CD4-positive, alpha-beta T cell (primary cell): ENCODE data around the gene LYL1. TPM values are rescaled to one million over a fixed set of nuclear protein-coding genes. Genes with fewer than 3 reads are reported as not detected.

ENCODE experiments used
- ATAC-seq: fragments of 200-7000 bp; cut with Tn5 transposase; one replicate; pipeline ENCODE4 v1.10.0; 2022; ENCODE audit warnings: mild to moderate bottlenecking; ENCODE audit not compliant: poor library complexity
- CTCF ChIA-PET: fragments of 350-600 bp; sonication (Branson Sonifier 250); formaldehyde crosslinking; loops from one replicate; lab custom pipeline; 2021; ENCODE audit warnings: antibody characterized with exemption, inconsistent platforms; lab: Charles Lee
- POLR2A ChIA-PET: fragments of 350-600 bp; sonication (Branson Sonifier 250); formaldehyde crosslinking; loops from one replicate; lab custom pipeline; 2021; ENCODE audit warnings: antibody characterized with exemption, inconsistent platforms; lab: Charles Lee
- DNase-seq, 14 experiments: peaks; one replicate each; pipeline ENCODE4 v3.0.0-alpha.2; 2013 to 2020; ENCODE audit warnings: mixed read lengths in 2 of 14
- H3K27ac ChIP-seq, 2 donors: one replicate each; pipeline versions ENCODE4 v1.5.1 to v1.7.0; 2013; ENCODE audit warnings: low read length in 2 of 2, low read depth in 1 of 2, mild to moderate bottlenecking in 1 of 2
- H3K27me3 ChIP-seq, 2 experiments: 1 replicate in 1 of 2; 2 replicates in 1 of 2; pipeline versions ENCODE4 v1.6.1 to v1.7.0; 2013; ENCODE audit warnings: low read length in 2 of 2, control low read depth in 1 of 2, mild to moderate bottlenecking in 1 of 2, moderate library complexity in 1 of 2; ENCODE audit not compliant: insufficient read depth in 2 of 2, control insufficient read depth in 1 of 2
- H3K36me3 ChIP-seq: one replicate; pipeline ENCODE4 v1.6.1; 2013; ENCODE audit warnings: low read length, control low read depth; ENCODE audit not compliant: insufficient read depth
- H3K4me1 ChIP-seq: one replicate; pipeline ENCODE4 v1.6.1; 2013; ENCODE audit warnings: low read length, control low read depth; ENCODE audit not compliant: insufficient read depth
- H3K4me3 ChIP-seq: one replicate; pipeline ENCODE4 v1.5.1; 2013; ENCODE audit warnings: mild to moderate bottlenecking, low read length, moderate library complexity
- H3K9me3 ChIP-seq, 2 experiments: 1 replicate in 1 of 2; 2 replicates in 1 of 2; pipeline versions ENCODE4 v1.6.1 to v1.7.0; 2013; ENCODE audit warnings: low read length in 2 of 2, mild to moderate bottlenecking in 2 of 2, control low read depth in 1 of 2, moderate library complexity in 1 of 2; ENCODE audit not compliant: control insufficient read depth in 1 of 2, insufficient read depth in 1 of 2
- H3K27ac Mint-ChIP-seq: one replicate; pipeline ENCODE4 v1.8.0; 2020; ENCODE audit warnings: mixed read lengths
- H3K27me3 Mint-ChIP-seq: one replicate; pipeline ENCODE4 v1.8.0; 2021; ENCODE audit warnings: mixed read lengths
- H3K36me3 Mint-ChIP-seq: one replicate; pipeline ENCODE4 v1.8.0; 2021; ENCODE audit warnings: low read depth, mixed read lengths
- H3K4me1 Mint-ChIP-seq: one replicate; pipeline ENCODE4 v1.8.0; 2021; ENCODE audit warnings: low read depth, mixed read lengths
- H3K4me3 Mint-ChIP-seq: one replicate; pipeline ENCODE4 v1.8.0; 2020; ENCODE audit warnings: mild to moderate bottlenecking, mixed read lengths
- H3K9me3 Mint-ChIP-seq: one replicate; pipeline ENCODE4 v1.8.0; 2020; ENCODE audit warnings: mixed read lengths
- CTCF ChIP-seq: fragments of 200-600 bp; IDR thresholded peaks from one replicate; pipeline ENCODE4 v1.8.0; 2022; ENCODE audit warnings: antibody characterized with exemption, mild to moderate bottlenecking
- intact Hi-C, 2 experiments: fragments of 100-400 bp; cut with DNase I in 1 of 2; cut with micrococcal nuclease in 1 of 2; formaldehyde crosslinking; loops; one replicate each; pipeline versions ENCODE4 v1.15.1 to v1.9.0; 2023 to 2025; cut with DNase I, micrococcal nuclease
- total RNA-seq, 174 experiments: library from RNA in 2 of 174; stranded (reverse) in 2 of 174; gene quantifications; one replicate each; pipeline ENCODE4 v1.2.3 and lab custom pipeline; 2021 to 2026

LYL1 gene
- total RNA-seq, 2 experiments from 2014 or later = 1.9 to 2.1 TPM

- Histone ChIP-seq H3K36me3 (no peaks in the 10 kb centered on the region), H3K4me3 (no peak overlapping the region), H3K9me3 (no peaks in the 10 kb centered on the region), H3K4me1 (peaks cover 12% of the 10 kb centered on the region), H3K27me3 (no peaks in the 10 kb centered on the region), H3K27ac (no peak overlapping the region)
- Mint-ChIP-seq H3K27me3 (no peaks in the 10 kb centered on the region), H3K27ac (no peak overlapping the region), H3K4me1 (no peaks in the 10 kb centered on the region), H3K4me3 (no peak overlapping the region), H3K36me3 (no peaks in the 10 kb centered on the region), H3K9me3 (no peaks in the 10 kb centered on the region)
- no peak for TF ChIP-seq CTCF
- ChIA-PET CTCF (no interaction called here), POLR2A (no interaction called here)
- no peak for DNase-seq
- intact Hi-C loops = no loop called here
- no peak for ATAC-seq
These were observed 19.0 kb downstream of the LYL1 start for GRCh38 chr19:13083627-13084026.

- DNase-seq (no peak), ATAC-seq (no peak)
- H3K27me3 ChIP-seq = no peaks in the 10 kb centered on the region
- ChIA-PET CTCF (no interaction called here), POLR2A (no interaction called here)
- no peak overlapping the region for H3K27ac ChIP-seq
- Mint-ChIP-seq H3K36me3 (no peaks in the 10 kb centered on the region), H3K27ac (no peak overlapping the region), H3K9me3 (no peaks in the 10 kb centered on the region), H3K4me3 (no peak overlapping the region), H3K27me3 (no peaks in the 10 kb centered on the region), H3K4me1 (no peaks in the 10 kb centered on the region)
- TF ChIP-seq CTCF = no peak
- no peak overlapping the region for H3K4me3 ChIP-seq
- H3K4me1 ChIP-seq = peaks cover 12% of the 10 kb centered on the region
- H3K9me3 ChIP-seq = no peaks in the 10 kb centered on the region
- no peaks in the 10 kb centered on the region for H3K36me3 ChIP-seq
- intact Hi-C loops = no loop called here
These were observed 19.7 kb downstream of the LYL1 start for GRCh38 chr19:13083008-13083404.

- H3K4me3 ChIP-seq = no peak overlapping the region
- H3K27ac ChIP-seq = no peak overlapping the region
- no peak overlapping the region for H3K4me3 Mint-ChIP-seq
- no peaks in the 10 kb centered on the region for H3K36me3 ChIP-seq
- ChIA-PET POLR2A (no interaction called here), CTCF (no interaction called here)
- H3K4me1 ChIP-seq = peaks cover 12% of the 10 kb centered on the region
- H3K9me3 Mint-ChIP-seq = no peaks in the 10 kb centered on the region
- no peaks in the 10 kb centered on the region for H3K27me3 ChIP-seq
- DNase-seq = no peak
- H3K36me3 Mint-ChIP-seq = no peaks in the 10 kb centered on the region
- no peaks in the 10 kb centered on the region for H3K9me3 ChIP-seq
- no peaks in the 10 kb centered on the region for H3K27me3 Mint-ChIP-seq
- no peak for TF ChIP-seq CTCF
- H3K4me1 Mint-ChIP-seq = no peaks in the 10 kb centered on the region
- intact Hi-C loops = no loop called here
- no peak overlapping the region for H3K27ac Mint-ChIP-seq
- ATAC-seq = no peak
These were observed 20.3 kb downstream of the LYL1 start for GRCh38 chr19:13082192-13083007.
